NCI-H82 treated with DMSO at 0.1 percent for 48 hours (cell line): ENCODE measurements around the gene HTR4.

Experiments used
- DNase-seq: peaks from one replicate; lab custom pipeline; 2025; ENCODE audit not compliant: unreplicated experiment; lab: John Stamatoyannopoulos, UW

HTR4 gene

GRCh38 chr5:148615644-148616275 is 38.6 kb downstream of the HTR4 start:
- DNase-seq: no peak

GRCh38 chr5:148607406-148607805 is 46.9 kb downstream of the HTR4 start:
- DNase-seq: no peak

GRCh38 chr5:148606296-148606695 is 48.0 kb downstream of the HTR4 start:
- DNase-seq: no peak

DNA sequence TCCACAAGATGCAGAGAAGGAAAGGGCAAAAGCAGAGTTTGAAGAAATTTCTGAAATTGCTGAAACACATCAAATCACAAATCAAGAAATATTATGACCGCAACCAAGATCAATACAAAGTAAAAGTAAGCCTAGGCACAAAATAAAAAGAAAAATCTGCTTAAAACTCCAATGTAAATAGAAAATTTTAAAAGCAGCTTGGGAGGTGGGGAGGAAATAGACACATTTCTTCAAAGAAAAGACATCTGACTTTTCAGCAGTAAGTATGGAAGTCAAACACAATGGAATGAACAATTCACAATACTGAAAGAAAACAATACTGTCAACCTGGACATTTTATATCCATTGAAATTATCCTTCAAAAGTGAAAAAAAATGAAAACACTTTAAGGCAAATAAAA is 55.1 kb downstream of the HTR4 start:
- no peak for DNase-seq

GRCh38 chr5:148595697-148596096 is 58.6 kb downstream of the HTR4 start:
- DNase-seq: no peak

DNA sequence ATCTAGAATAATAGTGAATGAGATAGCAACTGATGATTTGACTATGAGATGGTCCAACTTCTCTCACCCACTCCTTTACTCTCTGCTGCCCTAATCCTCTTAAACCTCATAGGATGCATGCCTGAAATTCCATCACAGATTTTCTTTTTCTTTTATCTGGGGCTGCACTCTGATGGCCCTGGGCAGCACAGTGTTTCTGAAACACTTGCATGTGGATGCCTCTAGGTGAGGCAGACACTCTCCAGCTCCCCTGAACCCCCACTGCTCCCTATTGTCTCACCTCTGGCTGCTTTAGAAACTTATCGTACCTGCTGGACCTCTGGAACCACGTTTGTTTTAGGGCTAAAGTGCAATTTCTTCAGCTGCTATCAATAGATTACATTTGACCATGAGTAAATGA is 67.5 kb downstream of the HTR4 start:
- DNase-seq: no peak

GRCh38 chr5:148585988-148586387 is 68.3 kb downstream of the HTR4 start:
- DNase-seq: no peak

DNA sequence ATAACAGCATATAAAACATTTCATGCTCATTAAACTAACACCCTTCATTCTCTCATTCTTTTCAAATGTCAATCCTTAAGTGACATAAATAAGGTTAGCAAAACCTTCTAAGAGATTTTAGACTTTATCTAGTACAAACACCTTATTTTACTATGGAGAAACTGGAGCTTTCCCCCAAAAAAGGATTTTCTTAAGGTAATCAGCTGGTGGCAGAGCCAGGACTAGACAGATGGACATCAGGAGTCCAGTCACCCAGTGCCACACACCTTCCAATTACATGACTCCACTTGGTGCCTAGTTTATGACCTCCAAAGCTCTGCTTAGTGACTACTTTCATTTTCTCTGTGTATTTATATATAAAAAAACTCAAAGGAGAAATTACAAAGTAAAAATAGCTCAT is 70.2 kb downstream of the HTR4 start:
- DNase-seq: no peak

DNA sequence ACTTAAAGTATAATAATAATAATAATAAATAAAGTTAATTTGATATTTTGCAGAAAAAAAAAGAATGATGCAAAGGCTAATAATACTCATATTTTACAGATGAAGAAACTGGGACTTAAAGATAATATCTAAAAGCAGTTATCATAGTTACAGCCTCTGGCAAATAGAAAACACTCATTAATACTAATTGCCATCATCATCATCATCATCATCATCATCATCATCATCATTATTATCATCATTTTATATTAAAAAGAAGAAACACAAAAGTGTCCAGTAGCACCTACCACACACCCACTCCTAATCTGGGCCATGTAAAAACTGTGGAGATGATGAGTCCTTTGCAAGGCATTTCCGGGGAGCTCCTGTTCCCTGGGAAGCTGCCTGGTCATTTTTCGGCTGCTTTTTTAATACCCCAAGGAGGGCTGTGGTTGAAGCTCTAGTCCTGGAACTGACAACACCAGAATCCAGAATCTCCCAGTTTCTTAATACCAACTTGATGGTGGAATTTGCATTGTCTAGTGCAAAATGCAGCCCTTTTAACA is 70.8 kb downstream of the HTR4 start:
- no peak for DNase-seq

- no peak for DNase-seq
Observed at GRCh38 chr5:148574167-148574566, 80.2 kb downstream of the HTR4 start.

DNA sequence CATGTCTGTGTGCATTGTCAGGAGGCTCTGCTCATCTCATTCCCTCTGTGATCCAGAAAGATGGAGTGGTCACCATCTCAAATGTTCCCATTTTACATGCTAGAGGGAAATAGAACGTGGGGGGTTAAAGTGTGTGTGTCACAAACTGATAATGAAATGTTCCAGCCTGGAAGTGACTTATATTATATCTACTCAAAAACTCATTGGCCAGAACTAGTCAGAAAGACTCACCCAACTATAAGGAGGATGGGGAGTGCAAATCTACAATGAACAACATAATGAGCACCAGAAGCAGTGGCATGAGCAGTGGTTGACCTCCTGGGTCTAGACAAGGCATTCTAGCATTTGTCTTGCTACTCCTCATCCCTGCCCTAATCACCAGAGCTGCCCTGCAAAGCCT is 81.0 kb downstream of the HTR4 start:
- DNase-seq: no peak

- no peak for DNase-seq
Observed at GRCh38 chr5:148569948-148570347, 84.4 kb downstream of the HTR4 start.

GRCh38 chr5:148565148-148565547 is 89.2 kb downstream of the HTR4 start:
- no peak for DNase-seq

- no peak for DNase-seq
Observed at GRCh38 chr5:148563021-148563420, 91.3 kb downstream of the HTR4 start.

GRCh38 chr5:148561801-148562311 is 92.5 kb downstream of the HTR4 start:
- no peak for DNase-seq

DNA sequence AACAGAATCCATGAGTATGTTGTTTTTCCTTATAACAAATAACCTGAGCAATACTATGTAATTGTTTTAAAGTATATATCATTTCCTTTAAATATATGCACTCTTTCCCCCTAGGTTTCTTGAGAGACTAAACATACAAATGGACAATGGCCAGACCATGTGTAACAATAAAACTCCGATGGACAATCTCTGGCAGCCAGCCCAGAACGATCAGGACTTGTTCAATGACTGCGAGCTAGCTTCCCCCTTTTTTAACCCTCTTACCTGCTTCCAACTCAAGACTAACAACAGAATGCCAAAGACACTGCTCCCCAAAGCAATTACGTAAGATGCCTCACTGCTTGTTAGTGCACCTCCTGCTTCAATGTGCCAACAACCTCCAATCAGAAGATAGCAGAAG is 94.9 kb downstream of the HTR4 start:
- DNase-seq: no peak

GRCh38 chr5:148558892-148559291 is 95.4 kb downstream of the HTR4 start:
- DNase-seq: no peak

- DNase-seq: no peak
Observed at GRCh38 chr5:148556835-148557234, 97.5 kb downstream of the HTR4 start.

GRCh38 chr5:148554621-148555020 is 99.7 kb downstream of the HTR4 start:
- DNase-seq: no peak

DNA sequence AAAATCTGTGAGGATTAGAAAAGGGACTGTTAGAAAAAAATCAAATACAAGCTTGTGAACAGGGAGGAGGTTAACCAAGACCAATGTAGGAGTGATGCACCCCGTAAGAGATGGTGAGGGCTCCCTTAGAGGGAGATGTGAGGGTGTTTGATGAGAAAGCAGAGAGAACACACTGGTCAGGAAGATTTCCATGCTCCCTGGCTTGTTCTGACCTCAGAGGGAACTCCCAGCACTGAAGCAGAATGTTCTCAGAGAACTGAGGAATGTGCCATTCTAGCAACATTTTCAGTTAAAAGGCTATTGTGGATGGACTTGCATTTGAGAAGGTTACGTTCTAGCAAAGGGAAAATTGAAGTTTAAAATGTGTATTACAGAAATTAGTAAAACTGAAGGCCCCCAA is 110.6 kb downstream of the HTR4 start:
- no peak for DNase-seq

- no peak for DNase-seq
Observed at GRCh38 chr5:148542812-148543211, 111.5 kb downstream of the HTR4 start.

GRCh38 chr5:148541054-148541835 is 113.1 kb downstream of the HTR4 start:
- DNase-seq: no peak
